ENCODE results near the gene CERKL. TPM values are rescaled to one million over a fixed set of nuclear protein-coding genes. Genes with fewer than 3 reads are reported as not detected.

Gene CERKL
- polyA plus RNA-seq, 1 donor from 2014 or later = 13.0 TPM

DNA sequence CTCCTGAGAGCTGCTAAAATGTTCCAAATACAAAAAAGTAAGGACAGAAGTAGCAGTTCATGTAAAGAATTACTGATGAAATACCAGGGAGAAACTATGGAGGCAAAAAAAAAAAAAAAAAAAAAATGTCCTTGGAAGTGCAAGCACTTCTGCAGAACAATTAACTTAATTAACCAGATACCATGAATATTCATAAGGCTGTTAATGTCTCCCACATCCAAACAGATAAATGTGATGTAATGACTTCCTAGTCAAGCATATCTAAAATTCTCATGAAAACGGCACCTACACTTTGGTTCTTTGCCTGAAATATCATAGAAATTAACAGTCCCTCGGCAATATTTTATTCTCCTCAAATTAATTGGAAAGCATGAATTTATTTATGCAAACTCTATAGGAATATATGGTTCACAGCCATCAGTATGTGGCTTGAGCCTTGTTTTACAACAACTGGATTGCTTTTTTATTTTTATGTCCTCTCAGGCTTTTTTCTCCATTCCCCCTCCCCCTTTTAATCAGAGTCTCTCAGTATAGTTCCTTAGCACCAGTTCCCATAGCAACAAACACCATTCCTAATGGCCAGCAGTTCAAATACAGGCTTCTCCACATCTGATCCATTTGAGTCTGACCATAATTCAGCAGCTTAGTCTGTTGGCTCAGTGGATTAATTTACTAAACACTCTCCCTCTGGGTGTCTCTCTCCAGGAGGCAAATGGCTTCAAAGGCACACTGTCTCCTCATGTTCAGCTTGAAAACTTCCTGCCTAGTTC, 102.7 kb downstream of the CERKL start:
- Mint-ChIP-seq H3K9me3 (no peaks in the 10 kb centered on the region), H3K36me3 (no peaks in the 10 kb centered on the region), H3K4me3 (no peak overlapping the region), H3K27me3 (no peaks in the 10 kb centered on the region), H3K4me1 (peaks cover 0 to 5% (median 0%) of the 10 kb centered on the region in 3 donors), H3K27ac (no peak overlapping the region)

DNA sequence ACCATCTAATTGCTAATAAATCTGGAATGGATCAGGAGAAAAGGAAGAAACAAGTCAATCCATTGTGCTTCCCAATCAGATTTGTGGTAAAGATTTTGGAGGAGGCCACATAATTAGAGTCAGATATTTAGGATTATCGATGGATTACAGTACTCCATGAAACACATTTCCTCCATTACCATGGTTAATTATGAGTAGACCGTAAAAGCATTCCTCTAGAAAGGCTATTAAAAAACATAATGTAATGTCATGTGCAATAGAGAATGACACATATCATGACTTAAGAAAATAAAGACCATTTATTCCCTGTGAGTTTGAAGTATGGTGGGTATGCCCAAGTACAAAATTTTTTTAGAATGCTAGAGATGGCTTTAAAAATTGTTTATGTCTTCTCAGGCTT, 103.7 kb downstream of the CERKL start:
- Mint-ChIP-seq H3K27me3 (no peaks in the 10 kb centered on the region), H3K27ac (no peak overlapping the region), H3K4me1 (peaks cover 0 to 5% (median 0%) of the 10 kb centered on the region in 3 donors), H3K9me3 (no peaks in the 10 kb centered on the region), H3K36me3 (no peaks in the 10 kb centered on the region), H3K4me3 (no peak overlapping the region)

DNA sequence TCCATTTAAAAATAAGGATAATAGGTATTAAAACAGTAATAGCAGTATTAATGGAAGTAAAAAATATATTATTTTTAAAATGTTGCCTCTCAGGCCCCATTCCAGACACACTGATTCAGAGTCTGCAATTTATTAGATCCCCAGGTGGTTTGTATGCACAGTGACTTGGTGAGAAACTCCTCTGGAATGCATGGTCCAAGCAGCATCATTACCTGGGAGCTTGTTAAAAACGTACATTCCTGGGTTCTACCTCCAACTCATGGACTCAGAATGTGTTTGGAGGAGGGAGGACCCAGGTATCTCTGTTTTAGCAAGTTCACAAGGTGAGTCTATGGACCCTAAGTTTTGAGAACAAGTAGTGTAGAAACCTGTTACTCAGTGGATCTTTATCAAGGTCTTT, 104.1 kb downstream of the CERKL start:
- H3K4me3 Mint-ChIP-seq = no peak overlapping the region
- H3K36me3 Mint-ChIP-seq = no peaks in the 10 kb centered on the region
- H3K9me3 Mint-ChIP-seq = no peaks in the 10 kb centered on the region
- no peak overlapping the region for H3K27ac Mint-ChIP-seq
- peaks cover 0 to 5% (median 0%) of the 10 kb centered on the region in 3 donors for H3K4me1 Mint-ChIP-seq
- no peaks in the 10 kb centered on the region for H3K27me3 Mint-ChIP-seq

DNA sequence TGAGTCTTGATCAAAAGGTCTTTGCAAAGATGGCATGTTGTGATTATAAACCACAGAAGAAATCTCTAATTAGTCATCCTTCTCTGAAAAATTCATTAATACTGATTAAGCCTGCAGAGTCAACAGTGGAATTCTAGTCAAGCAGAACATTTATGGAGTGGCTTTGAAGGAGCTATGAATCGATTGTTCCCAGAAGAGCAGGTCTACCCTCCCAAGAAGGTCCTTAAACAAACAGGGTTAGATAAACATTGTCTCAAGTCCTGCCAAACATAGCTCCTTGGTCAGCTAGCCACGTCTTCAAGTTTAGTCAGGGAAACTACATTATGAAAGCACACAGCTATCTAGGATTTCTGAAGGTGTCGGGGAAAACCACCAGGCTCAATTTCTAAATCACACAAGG, 110.8 kb downstream of the CERKL start:
- H3K27me3 Mint-ChIP-seq = no peaks in the 10 kb centered on the region
- H3K27ac Mint-ChIP-seq = no peak overlapping the region
- H3K4me1 Mint-ChIP-seq = peaks cover 0 to 6% (median 2%) of the 10 kb centered on the region in 3 donors
- H3K9me3 Mint-ChIP-seq = no peaks in the 10 kb centered on the region
- no peak overlapping the region for H3K4me3 Mint-ChIP-seq
- peaks cover 1% of the 10 kb centered on the region for H3K36me3 Mint-ChIP-seq

DNA sequence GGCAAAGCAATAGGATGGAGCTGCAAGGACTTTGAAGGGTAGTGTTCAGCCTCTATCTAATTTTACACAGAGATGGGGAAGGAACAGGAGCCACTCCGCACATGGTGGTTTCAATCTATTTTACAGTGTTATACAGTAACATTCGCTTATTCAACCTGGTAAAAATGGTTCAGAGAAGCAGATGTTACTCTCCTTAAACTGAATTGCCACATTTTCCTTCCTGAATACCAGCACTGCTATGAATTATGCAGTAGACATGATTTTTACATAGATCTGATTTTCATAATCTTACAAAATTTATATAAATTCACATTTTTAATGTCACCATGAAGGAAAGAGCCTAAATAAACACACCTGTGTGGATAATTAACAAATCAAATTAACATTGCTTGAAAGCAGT, 114.7 kb downstream of the CERKL start:
- H3K4me3 Mint-ChIP-seq = no peak overlapping the region
- peaks cover 0 to 6% (median 1%) of the 10 kb centered on the region in 3 donors for H3K4me1 Mint-ChIP-seq
- H3K27me3 Mint-ChIP-seq = no peaks in the 10 kb centered on the region
- no peak overlapping the region for H3K27ac Mint-ChIP-seq
- no peaks in the 10 kb centered on the region for H3K9me3 Mint-ChIP-seq
- H3K36me3 Mint-ChIP-seq = peaks cover 9% of the 10 kb centered on the region

DNA sequence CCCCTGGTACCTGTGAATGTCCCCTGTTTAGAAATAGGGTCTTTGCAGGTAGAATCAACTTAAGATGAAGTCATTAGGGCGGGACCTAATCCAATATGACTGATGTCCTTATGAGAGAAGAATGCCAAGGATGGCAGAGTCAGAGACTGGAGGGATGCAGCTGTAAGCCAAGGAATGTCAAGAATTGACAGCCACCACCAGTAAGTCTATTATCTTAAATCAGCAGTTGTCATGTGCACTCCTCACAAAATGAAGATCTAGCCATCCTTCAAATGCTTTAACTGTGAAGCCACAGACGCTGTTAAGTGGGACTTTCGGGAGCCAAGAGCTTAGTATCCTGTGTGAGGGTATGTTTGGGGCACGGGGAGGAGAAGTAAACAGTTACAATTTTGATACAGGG, 116.5 kb downstream of the CERKL start:
- Mint-ChIP-seq H3K27ac (no peak overlapping the region), H3K36me3 (peaks cover 10% of the 10 kb centered on the region), H3K27me3 (no peaks in the 10 kb centered on the region)

DNA sequence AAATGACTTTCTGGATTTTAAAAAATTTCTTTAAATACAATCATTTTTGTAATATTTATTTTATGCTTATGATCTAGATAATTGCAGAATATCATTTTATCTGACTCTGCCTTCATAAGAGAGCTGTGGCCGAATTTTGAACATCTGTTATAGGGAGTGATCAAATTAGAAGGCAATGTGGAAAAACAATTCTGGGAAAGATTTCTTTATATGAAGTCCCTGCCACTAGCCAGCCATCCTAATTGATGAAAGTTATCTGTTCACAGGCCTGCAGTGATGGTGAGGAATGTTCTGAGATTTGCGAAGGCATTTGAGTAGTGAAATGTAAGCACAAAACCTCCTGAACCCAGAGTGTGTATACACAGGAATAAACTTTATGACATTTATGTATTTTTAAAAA, 120.2 kb downstream of the CERKL start:
- H3K4me1 Mint-ChIP-seq = peaks cover 0 to 8% (median 1%) of the 10 kb centered on the region in 3 donors
- H3K4me3 Mint-ChIP-seq = no peak overlapping the region
- H3K27ac Mint-ChIP-seq = no peak overlapping the region
- H3K27me3 Mint-ChIP-seq = no peaks in the 10 kb centered on the region
- H3K36me3 Mint-ChIP-seq = peaks cover 17% of the 10 kb centered on the region
- H3K9me3 Mint-ChIP-seq = no peaks in the 10 kb centered on the region

More for the DNA sequence above, 116.5 kb downstream of the CERKL start:
- peaks cover 0 to 10% (median 1%) of the 10 kb centered on the region in 3 donors for H3K4me1 Mint-ChIP-seq
- no peak overlapping the region for H3K4me3 Mint-ChIP-seq
- no peaks in the 10 kb centered on the region for H3K9me3 Mint-ChIP-seq

DNA sequence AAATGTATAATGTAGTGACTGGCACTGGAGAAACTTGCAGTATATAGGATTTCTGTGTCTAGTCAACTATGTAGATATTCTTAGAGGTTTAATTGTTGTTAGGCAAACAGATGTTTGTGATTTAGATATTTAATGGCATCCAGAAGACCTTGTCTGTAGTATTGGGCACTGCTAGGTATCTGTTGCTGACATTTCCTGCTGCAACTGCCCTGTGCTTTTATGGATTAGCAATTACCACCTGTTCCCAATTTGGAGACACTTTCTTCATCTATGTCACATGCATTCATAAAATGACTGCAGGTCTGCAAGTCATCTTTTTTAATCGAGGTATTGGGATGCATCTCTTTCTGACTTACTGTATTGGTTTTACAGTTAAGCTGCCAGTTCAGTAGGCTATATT, 128.5 kb downstream of the CERKL start:
- Mint-ChIP-seq H3K4me1 (peaks cover 0 to 2% (median 1%) of the 10 kb centered on the region in 3 donors), H3K27me3 (no peaks in the 10 kb centered on the region), H3K36me3 (peaks cover 6% of the 10 kb centered on the region), H3K4me3 (no peak overlapping the region), H3K27ac (no peak overlapping the region), H3K9me3 (no peaks in the 10 kb centered on the region)

DNA sequence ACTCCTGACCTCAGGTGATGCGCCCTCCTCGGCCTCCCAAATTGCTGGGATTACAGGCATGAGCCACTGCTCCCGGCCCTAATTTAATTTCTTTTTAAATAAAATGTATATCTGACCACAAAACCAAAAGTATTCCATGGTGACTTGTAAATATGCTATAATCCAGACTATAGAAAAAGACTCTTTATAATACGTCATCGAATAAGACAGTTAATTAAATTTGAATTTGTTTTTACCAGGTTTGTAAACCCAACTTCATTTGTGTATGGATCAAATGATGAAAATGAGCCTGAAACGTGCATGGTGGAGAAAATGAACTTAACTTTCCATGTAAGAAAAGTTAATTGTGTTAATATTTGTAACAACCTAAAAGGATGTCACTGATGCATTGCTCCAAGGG, 129.8 kb downstream of the CERKL start:
- H3K9me3 Mint-ChIP-seq = no peaks in the 10 kb centered on the region
- H3K27ac Mint-ChIP-seq = no peak overlapping the region
- H3K36me3 Mint-ChIP-seq = peaks cover 9% of the 10 kb centered on the region
- no peak overlapping the region for H3K4me3 Mint-ChIP-seq
- H3K27me3 Mint-ChIP-seq = no peaks in the 10 kb centered on the region
- H3K4me1 Mint-ChIP-seq = peaks cover 0 to 2% (median 1%) of the 10 kb centered on the region in 3 donors

DNA sequence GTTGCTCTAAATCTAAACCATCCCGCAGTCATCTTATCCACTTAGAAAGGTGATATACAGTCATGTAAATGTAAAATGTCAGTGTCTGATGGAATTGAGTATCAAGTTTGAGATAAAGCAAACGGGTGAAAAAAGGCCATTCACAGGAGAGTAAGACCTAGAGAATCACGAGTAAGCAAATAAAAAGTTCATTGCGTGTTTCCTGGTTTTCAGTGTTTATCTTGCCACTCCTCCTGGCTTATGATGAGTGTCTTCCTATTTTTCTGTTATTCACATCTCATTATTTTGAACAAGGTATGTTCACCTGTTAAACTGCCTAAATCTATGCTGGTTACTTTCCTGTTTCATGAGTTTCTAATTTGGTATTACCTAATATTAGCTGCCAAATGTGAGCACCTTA, 130.9 kb downstream of the CERKL start:
- peaks cover 14% of the 10 kb centered on the region for H3K36me3 Mint-ChIP-seq
- H3K27me3 Mint-ChIP-seq = no peaks in the 10 kb centered on the region
- H3K4me1 Mint-ChIP-seq = peaks cover 0 to 2% (median 1%) of the 10 kb centered on the region in 3 donors
- H3K4me3 Mint-ChIP-seq = no peak overlapping the region
- H3K9me3 Mint-ChIP-seq = no peaks in the 10 kb centered on the region
- H3K27ac Mint-ChIP-seq = no peak overlapping the region

DNA sequence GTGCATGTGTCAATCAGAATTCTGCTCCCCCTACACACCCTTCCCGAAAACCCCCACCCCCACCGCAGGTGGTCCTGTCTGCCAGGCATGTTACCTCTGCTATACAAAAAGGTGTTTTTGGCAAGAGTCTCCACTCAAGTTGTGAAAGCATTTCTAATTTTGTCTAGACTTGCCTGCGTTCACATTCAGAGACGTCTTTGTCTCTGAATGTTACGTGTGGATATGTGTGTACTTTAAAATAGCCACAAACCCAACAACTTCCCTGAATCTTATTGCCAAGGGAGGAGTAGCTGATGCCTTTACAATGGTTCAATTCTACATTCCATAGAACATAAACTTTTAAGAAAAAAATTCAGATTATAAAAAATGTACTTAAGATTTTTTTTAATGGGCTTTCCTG, 133.1 kb downstream of the CERKL start:
- peaks cover 11% of the 10 kb centered on the region for H3K36me3 Mint-ChIP-seq
- no peak overlapping the region for H3K27ac Mint-ChIP-seq
- H3K4me3 Mint-ChIP-seq = no peak overlapping the region
- H3K9me3 Mint-ChIP-seq = no peaks in the 10 kb centered on the region
- peaks cover 0 to 2% (median 1%) of the 10 kb centered on the region in 3 donors for H3K4me1 Mint-ChIP-seq
- H3K27me3 Mint-ChIP-seq = no peaks in the 10 kb centered on the region

DNA sequence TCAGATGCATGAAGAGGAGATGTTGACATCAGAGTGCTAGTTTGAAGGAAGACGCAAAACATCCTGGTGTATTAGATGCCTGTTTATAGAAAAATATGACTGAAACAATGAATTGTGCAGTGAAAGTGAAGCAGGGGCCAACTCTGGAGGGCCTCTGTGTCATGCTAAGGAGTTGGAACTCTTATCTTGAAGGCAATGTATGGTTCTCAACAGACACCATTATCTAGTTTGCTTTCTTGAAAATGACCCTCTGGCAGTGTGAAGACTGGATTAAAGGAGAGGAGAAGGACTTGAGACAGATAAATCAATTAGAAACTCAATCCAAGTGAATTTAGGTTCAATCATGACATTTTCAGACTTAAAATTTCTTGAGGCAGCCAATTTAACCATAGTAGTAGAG, 136.7 kb downstream of the CERKL start:
- Mint-ChIP-seq H3K36me3 (peaks cover 11% of the 10 kb centered on the region), H3K4me3 (no peak overlapping the region)

DNA sequence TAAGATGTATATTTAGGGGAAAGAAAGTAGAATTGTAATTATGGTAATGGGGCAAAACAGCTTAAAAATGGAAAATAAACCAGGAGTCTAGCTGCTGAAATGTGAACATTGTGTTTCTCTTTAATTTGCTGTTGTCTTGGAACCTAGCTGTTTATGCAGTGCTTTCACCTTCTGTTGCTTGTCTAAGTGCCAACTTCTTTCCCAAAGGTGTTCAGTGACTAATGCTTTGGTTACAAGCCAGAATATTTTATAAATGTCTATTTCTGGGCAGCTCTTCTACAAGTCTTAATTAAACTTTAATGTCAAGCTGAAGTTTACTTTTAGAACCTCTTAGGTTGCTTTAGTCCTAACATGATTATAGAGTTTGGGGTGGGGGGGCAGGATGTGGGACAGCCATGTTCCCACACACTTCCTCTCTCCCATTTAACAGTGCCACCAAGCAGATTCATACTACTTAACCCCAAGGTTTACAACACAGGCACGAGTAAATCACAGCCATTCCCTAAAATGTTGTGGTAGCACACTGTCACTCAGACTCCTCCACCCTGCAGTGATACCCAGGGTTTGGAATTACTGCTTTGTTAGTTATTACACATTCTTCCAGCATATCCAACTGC, 139.1 kb downstream of the CERKL start:
- peaks cover 0 to 6% (median 4%) of the 10 kb centered on the region in 3 donors for H3K4me1 Mint-ChIP-seq
- no peaks in the 10 kb centered on the region for H3K9me3 Mint-ChIP-seq
- H3K36me3 Mint-ChIP-seq = peaks cover 14% of the 10 kb centered on the region
- no peak overlapping the region for H3K27ac Mint-ChIP-seq
- H3K4me3 Mint-ChIP-seq = no peak overlapping the region
- H3K27me3 Mint-ChIP-seq = no peaks in the 10 kb centered on the region

More for the DNA sequence above, 136.7 kb downstream of the CERKL start:
- peaks cover 0 to 4% (median 4%) of the 10 kb centered on the region in 3 donors for H3K4me1 Mint-ChIP-seq
- no peak overlapping the region for H3K27ac Mint-ChIP-seq
- H3K9me3 Mint-ChIP-seq = no peaks in the 10 kb centered on the region
- no peaks in the 10 kb centered on the region for H3K27me3 Mint-ChIP-seq

DNA sequence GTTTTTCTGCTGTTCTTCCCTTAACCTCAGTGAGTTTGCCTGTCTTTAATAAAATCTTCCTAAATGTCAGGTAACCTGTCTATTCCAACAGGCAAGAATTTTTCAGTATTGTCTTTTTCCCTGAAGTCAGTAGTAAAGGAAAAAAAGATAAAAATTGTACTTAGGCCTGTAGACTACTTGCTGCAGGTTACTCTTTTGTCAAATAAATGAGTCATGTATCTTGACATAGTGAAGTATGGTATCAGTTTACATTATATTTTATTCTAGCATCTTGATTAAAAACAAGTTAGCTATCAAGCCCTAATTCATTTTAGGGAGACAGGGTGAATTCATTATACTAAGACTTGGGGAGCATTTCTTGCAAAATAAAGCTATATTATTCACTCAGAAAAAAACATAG, 139.9 kb downstream of the CERKL start:
- Mint-ChIP-seq H3K27ac (no peak overlapping the region), H3K9me3 (no peaks in the 10 kb centered on the region), H3K4me1 (peaks cover 0 to 7% (median 4%) of the 10 kb centered on the region in 3 donors), H3K4me3 (no peak overlapping the region), H3K36me3 (peaks cover 13% of the 10 kb centered on the region), H3K27me3 (no peaks in the 10 kb centered on the region)

DNA sequence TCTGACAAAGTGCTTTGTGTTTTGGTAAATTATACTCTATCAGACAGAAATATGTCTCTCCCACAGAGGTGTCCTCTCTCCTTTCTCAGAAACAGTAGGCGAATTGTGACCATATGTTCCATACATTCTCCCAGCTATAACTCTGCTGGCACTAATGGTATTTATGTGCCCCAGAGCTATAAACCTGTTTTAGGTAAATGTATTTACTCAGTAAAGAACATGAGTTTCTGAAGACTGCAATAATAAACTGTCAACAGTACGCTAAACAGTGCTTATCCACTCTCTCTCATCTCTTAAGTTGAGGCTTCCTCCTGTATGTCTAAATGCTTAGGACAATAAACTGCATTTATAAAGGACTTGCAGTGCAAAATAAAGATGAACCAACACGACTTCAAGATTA, 141.2 kb downstream of the CERKL start:
- Mint-ChIP-seq H3K4me1 (peaks cover 0 to 9% (median 4%) of the 10 kb centered on the region in 3 donors), H3K9me3 (no peaks in the 10 kb centered on the region), H3K27me3 (no peaks in the 10 kb centered on the region), H3K4me3 (no peak overlapping the region), H3K27ac (no peak overlapping the region), H3K36me3 (peaks cover 8% of the 10 kb centered on the region)

DNA sequence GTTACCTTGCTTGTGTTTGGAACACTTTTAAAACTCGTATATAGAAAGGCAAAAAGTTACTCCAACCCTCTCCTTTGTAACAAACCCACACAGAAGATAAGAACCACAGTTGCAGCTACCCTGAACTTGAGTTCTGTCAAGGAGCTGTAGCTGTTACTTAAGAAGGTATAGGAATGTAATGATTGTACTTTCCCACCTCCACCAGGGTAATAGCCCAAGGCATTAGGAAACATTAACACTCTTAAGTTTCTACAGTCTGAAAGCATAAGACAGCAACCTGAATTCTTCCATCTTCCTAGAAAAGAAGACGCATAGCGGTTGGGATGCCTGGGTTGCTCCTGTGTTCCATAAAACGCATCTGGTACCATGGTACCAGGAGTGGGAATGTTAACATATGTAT, 156.7 kb downstream of the CERKL start:
- peaks cover 6% of the 10 kb centered on the region for H3K36me3 Mint-ChIP-seq
- H3K27ac Mint-ChIP-seq = no peak overlapping the region
- no peaks in the 10 kb centered on the region for H3K4me1 Mint-ChIP-seq
- no peaks in the 10 kb centered on the region for H3K9me3 Mint-ChIP-seq
- H3K4me3 Mint-ChIP-seq = no peak overlapping the region
- H3K27me3 Mint-ChIP-seq = no peaks in the 10 kb centered on the region
